HK-2 (cell line): ENCODE measurements around the gene RNF40.

Source experiments
- DNase-seq: peaks from one replicate; pipeline ENCODE4 v3.0.0-alpha.2; 2018; ENCODE audit not compliant: unreplicated experiment

The RNF40 gene

GRCh38 chr16:30761928-30762902 lies at the start of gene RNF40, which contains the start of gene CFAP119:
Gene RNF40, plus strand, starts transcription at chr16:30762322. Its CDS starts 224 bp downstream, at chr16:30762546.
Gene CFAP119, minus strand, starts transcription at chr16:30762062. Its CDS starts 314 bp downstream, at chr16:30761748.
- DNase-seq: peak; percentile 92

DNA sequence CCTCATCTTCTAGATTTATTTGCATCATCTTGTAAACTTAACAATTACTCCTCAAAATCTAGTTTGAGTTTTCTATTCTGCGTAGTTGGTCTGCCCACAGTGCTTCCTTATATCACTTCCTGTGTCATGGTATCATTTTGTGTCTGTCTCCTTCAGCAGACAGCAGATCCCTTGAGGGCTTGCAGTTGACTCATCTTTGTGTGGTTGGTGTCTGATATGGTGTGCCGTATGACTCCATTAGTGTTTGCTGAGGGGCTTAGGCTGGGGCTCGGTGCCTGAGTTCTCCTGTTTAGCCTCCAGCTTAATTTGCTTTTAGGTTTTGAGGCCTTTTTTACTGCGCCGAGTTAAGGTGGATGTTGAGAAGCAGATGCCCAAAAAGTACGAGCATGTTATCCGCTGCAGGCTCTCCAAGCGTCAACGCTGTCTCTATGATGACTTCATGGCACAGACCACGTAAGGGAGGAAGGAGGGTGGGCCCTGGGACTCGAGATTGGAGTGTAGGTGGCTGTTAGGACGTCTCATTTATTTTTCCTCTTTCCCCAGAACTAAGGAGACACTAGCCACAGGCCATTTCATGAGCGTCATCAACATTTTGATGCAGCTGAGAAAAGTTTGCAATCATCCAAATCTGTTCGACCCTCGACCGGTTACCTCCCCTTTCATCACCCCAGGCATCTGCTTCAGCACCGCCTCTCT lies 46.2 kb upstream of the RNF40 start:
- no peak for DNase-seq

DNA sequence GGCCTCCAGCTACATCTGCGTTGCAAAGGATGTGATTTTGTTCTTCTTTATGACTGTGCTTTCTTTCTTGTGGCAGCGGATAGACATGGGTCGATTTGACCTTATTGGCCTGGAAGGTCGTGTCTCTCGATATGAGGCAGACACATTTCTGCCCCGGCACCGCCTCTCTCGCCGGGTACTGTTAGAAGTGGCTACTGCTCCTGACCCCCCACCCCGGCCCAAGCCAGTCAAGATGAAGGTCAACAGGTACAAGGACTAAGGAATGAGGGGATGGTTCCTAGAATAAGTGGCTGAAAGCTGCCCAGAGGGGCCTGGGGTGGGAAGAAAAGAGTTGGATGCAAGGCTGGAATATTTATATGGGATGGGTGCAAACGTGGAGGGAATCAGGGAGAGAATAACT lies 42.0 kb upstream of the RNF40 start:
- DNase-seq: no peak

DNA sequence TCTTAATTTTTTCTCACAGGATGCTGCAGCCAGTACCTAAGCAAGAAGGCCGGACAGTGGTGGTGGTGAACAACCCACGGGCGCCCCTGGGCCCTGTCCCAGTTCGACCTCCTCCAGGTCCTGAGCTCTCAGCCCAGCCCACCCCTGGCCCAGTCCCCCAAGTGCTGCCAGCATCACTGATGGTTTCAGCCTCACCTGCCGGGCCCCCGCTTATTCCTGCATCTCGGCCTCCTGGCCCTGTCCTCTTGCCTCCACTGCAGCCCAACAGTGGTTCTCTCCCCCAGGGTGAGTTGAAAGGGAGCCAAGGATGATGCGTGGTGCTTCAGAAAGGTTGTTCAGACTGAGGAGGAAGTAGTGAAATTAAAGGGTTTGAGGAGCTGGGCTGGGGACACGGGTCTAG lies 41.4 kb upstream of the RNF40 start:
- no peak for DNase-seq

DNA sequence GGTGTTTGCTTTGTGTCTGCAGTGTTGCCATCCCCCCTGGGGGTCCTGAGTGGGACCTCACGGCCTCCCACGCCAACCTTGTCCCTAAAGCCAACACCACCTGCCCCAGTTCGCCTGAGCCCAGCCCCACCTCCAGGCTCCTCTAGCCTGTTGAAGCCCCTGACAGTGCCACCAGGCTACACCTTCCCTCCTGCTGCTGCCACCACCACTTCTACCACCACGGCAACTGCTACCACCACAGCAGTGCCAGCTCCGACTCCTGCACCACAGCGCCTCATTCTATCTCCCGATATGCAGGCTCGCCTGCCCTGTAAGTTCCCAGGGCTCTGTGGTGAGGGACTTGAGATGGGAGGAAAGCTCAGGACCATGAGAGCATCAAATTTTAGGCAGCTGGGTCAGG lies 41.0 kb upstream of the RNF40 start:
- no peak for DNase-seq

GRCh38 chr16:30721606-30722005 lies 40.5 kb upstream of the RNF40 start:
- no peak for DNase-seq

DNA sequence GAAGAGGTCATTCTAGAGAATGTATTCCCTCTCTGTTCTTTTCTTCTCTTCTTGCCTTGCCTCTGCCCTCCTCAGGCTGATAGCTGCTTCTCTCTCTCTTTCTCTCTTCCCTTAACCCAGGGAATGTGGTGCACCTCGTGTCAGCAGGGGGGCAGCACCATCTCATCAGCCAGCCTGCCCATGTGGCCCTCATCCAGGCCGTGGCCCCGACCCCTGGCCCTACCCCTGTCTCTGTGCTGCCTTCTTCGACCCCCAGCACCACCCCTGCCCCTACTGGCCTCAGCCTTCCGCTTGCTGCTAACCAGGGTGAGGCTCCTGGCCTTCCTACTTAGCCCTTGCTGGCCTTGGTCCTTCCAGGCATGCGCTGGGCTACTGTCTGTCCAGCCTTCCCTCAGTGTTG lies 39.7 kb upstream of the RNF40 start:
- DNase-seq: no peak

- DNase-seq: no peak
Measured at GRCh38 chr16:30722916-30723315, 39.2 kb upstream of the RNF40 start.

DNA sequence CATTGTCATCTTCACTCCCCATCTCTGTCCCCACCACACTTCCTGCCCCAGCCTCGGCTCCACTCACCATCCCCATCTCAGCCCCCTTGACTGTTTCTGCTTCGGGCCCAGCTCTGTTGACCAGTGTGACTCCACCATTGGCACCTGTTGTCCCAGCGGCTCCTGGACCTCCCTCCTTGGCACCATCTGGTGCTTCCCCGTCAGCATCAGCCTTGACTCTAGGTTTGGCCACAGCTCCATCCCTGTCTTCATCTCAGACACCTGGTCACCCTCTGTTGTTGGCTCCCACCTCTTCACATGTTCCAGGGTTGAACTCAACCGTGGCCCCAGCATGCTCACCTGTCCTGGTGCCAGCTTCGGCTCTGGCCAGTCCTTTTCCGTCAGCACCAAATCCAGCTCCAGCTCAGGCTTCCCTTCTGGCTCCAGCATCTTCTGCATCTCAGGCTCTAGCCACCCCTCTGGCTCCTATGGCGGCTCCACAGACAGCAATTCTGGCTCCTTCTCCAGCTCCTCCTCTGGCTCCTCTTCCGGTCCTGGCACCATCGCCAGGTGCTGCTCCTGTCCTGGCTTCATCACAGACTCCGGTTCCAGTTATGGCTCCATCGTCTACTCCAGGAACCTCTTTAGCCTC lies 38.3 kb upstream of the RNF40 start:
- DNase-seq: no peak

DNA sequence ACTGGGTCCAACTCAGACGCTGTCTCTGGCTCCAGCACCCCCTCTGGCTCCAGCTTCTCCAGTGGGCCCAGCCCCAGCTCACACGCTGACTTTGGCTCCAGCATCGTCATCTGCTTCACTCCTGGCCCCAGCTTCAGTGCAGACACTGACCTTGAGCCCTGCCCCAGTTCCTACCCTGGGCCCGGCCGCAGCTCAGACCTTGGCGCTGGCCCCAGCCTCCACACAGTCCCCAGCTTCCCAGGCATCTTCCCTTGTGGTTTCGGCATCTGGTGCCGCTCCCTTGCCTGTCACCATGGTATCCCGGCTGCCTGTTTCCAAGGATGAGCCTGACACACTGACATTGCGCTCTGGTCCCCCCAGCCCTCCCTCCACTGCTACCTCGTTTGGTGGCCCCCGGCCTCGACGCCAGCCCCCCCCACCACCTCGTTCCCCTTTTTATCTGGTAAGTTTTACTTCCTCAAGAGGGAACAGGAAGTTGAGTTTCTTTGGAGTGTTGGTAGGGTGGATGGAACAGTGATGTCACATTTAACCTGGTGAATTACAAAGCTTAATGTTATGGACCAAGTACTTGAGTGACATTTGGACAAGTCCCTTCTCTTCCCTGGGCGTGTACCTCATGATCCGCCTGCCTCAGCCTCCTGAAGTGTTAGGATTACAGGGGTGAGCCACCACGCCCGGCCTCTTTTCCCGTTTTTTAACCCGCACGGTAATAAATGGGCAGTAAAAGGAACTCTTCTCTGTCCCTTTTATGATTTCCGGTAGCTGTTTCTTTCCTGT lies 37.3 kb upstream of the RNF40 start:
- DNase-seq: no peak

GRCh38 chr16:30725418-30725792 lies 36.7 kb upstream of the RNF40 start:
- DNase-seq: no peak

DNA sequence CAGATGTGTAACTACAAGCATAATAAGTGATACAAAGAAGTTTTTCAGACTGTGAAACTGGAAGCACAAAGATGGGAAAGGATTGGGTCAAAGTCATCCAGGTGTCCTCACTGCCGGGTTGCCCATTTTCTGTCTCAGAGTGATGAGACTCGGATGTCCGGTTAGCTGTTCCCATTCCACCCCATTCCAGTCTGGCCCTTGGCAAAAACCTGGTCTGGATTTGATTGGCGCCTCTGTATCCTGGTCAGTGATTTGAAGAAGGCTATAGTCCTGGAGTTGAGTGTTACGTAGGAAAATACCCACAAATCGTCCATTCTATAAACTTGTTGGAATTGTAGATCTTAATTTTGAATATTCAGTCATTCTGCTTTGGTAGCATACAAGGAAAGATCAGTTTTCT lies 33.8 kb upstream of the RNF40 start:
- no peak for DNase-seq

GRCh38 chr16:30728899-30729672 lies 33.0 kb upstream of the RNF40 start:
- no peak for DNase-seq

DNA sequence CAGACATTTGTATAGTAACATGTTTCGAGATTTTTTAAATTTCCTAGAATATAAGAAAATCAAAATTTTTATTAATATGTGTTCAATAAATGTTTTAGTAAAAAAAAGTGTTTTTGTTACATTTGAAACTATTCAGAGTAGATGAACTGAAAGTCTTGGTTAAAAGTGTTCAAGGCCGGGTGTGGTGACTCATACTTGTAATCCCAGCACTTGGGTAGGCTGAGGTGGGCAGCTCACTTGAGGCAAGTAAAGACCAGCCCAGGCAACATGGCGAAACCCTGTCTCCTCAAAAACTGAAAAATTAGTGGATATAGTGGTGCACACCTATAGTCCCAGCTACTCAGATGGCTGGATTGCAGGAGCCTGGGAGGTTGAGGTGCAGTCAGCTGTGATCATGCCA lies 30.7 kb upstream of the RNF40 start:
- no peak for DNase-seq

DNA sequence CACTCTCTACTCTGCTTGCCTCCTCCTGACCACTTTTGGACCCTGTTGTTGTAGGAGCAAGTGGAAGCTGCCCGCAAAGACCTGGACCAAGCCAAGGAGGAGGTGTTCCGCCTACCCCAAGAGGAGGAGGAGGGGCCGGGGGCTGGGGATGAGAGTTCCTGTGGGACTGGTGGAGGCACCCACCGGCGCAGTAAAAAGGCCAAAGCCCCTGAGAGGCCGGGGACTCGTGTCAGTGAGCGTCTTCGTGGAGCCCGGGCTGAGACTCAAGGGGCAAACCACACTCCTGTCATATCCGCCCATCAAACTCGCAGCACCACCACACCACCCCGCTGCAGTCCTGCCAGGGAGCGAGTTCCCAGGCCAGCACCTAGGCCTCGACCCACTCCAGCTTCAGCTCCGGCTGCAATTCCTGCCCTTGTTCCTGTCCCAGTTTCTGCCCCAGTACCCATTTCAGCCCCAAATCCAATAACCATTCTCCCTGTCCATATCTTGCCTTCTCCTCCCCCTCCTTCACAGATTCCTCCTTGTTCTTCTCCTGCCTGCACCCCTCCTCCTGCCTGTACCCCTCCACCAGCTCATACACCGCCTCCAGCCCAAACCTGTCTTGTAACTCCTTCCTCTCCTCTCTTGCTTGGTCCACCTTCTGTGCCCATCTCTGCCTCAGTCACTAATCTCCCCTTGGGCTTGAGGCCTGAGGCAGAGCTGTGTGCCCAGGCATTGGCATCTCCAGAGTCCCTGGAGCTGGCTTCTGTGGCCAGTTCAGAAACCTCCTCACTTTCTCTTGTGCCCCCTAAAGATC lies 24.9 kb upstream of the RNF40 start:
- no peak for DNase-seq

DNA sequence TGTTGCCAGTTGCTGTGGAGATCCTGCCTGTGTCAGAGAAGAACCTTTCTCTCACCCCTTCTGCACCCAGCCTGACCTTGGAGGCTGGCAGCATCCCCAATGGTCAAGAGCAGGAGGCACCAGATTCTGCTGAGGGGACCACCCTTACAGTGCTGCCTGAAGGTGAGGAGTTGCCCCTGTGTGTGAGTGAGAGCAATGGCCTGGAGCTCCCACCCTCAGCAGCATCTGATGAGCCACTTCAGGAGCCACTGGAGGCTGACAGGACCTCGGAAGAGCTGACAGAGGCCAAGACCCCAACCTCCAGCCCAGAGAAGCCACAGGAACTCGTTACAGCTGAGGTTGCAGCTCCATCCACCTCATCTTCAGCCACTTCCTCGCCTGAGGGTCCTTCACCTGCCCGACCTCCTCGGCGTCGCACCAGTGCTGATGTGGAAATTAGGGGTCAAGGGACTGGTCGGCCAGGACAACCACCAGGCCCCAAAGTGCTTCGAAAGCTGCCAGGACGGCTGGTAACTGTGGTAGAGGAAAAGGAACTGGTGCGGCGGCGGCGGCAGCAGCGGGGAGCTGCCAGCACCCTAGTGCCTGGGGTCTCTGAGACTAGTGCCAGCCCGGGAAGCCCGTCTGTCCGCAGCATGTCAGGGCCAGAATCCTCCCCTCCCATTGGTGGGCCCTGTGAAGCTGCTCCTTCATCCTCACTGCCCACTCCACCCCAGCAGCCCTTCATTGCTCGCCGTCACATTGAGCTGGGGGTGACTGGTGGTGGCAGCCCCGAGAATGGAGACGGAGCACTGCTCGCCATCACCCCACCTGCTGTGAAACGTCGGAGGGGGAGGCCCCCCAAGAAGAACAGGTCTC lies 24.1 kb upstream of the RNF40 start:
- no peak for DNase-seq

- no peak for DNase-seq
Measured at GRCh38 chr16:30738984-30739951, 22.9 kb upstream of the RNF40 start.
